HEK293 (cell line): ENCODE data around the gene BHLHE41.
A peak's percentile ranks its signal among the peaks of the same experiment; 100 is the strongest.

ENCODE experiments used
- BCL11A ChIP-seq: fragments of 450-650 bp; formaldehyde crosslinking; IDR thresholded peaks from 2 replicates; pipeline ENCODE4 v1.5.1; 2016; ENCODE audit warnings: low read depth, missing biosample characterization, missing genetic modification characterization
- HOXC10 ChIP-seq: sonication (generic); formaldehyde crosslinking; IDR thresholded peaks from 2 replicates; pipeline ENCODE4 v1.8.1; 2023; ENCODE audit warnings: mild to moderate bottlenecking, missing genetic modification reagents
- HOXD13 ChIP-seq: sonication (generic); formaldehyde crosslinking; IDR thresholded peaks from 2 replicates; pipeline ENCODE4 v1.8.0; 2022; ENCODE audit warnings: missing genetic modification reagents, borderline replicate concordance
- MEIS1 ChIP-seq: sonication (generic); formaldehyde crosslinking; IDR thresholded peaks from 2 replicates; pipeline ENCODE4 v1.8.1; 2022; ENCODE audit warnings: missing genetic modification reagents, mild to moderate bottlenecking, borderline replicate concordance
- MZF1 ChIP-seq: fragments of 450-650 bp; formaldehyde crosslinking; IDR thresholded peaks from 2 replicates; pipeline ENCODE4 v1.5.1; 2017; ENCODE audit warnings: missing biosample characterization, missing genetic modification characterization, borderline replicate concordance
- OSR2 ChIP-seq: fragments of 450-650 bp; formaldehyde crosslinking; IDR thresholded peaks from 2 replicates; pipeline ENCODE4 v1.5.1; 2016; ENCODE audit warnings: missing biosample characterization, missing genetic modification characterization
- ZBTB20 ChIP-seq: fragments of 450-650 bp; formaldehyde crosslinking; IDR thresholded peaks from 2 replicates; pipeline ENCODE4 v1.5.1; 2016; ENCODE audit warnings: missing biosample characterization, missing genetic modification characterization
- ZNF140 ChIP-seq: fragments of 450-650 bp; formaldehyde crosslinking; IDR thresholded peaks from 2 replicates; pipeline ENCODE4 v1.5.1; 2016; ENCODE audit warnings: missing biosample characterization, missing genetic modification characterization
- ZNF221 ChIP-seq: fragments of 450-650 bp; formaldehyde crosslinking; IDR thresholded peaks from 2 replicates; pipeline ENCODE4 v1.5.1; 2017; ENCODE audit warnings: missing biosample characterization, missing genetic modification characterization, borderline replicate concordance
- ZNF248 ChIP-seq: fragments of 450-650 bp; formaldehyde crosslinking; IDR thresholded peaks from 2 replicates; pipeline ENCODE4 v1.5.1; 2017; ENCODE audit warnings: missing biosample characterization, missing genetic modification characterization
- ZNF266 ChIP-seq: fragments of 450-650 bp; formaldehyde crosslinking; IDR thresholded peaks from 2 replicates; pipeline ENCODE4 v1.5.1; 2016; ENCODE audit warnings: missing biosample characterization, missing genetic modification characterization, low read depth
- ZNF302 ChIP-seq: fragments of 450-650 bp; formaldehyde crosslinking; IDR thresholded peaks from 2 replicates; pipeline ENCODE4 v1.5.1; 2016; ENCODE audit warnings: missing biosample characterization, missing genetic modification characterization, low read depth
- ZNF311 ChIP-seq: fragments of 450-650 bp; formaldehyde crosslinking; IDR thresholded peaks from 2 replicates; pipeline ENCODE4 v1.5.1; 2017; ENCODE audit warnings: missing biosample characterization, missing genetic modification characterization, borderline replicate concordance
- ZNF416 ChIP-seq: fragments of 450-650 bp; formaldehyde crosslinking; IDR thresholded peaks from 2 replicates; pipeline ENCODE4 v1.5.1; 2016; ENCODE audit warnings: missing biosample characterization, missing genetic modification characterization
- ZNF501 ChIP-seq: fragments of 450-650 bp; formaldehyde crosslinking; IDR thresholded peaks from 2 replicates; pipeline ENCODE4 v1.5.1; 2016; ENCODE audit warnings: missing biosample characterization, missing genetic modification characterization
- ZNF596 ChIP-seq: fragments of 450-650 bp; IDR thresholded peaks from 2 replicates; pipeline ENCODE4 v1.5.0; 2018; ENCODE audit warnings: missing biosample characterization, mild to moderate bottlenecking, missing genetic modification characterization, moderate library complexity
- ZNF623 ChIP-seq: fragments of 450-650 bp; formaldehyde crosslinking; IDR thresholded peaks from 2 replicates; pipeline ENCODE4 v1.5.1; 2016; ENCODE audit warnings: missing biosample characterization, missing genetic modification characterization
- ZNF670 ChIP-seq: fragments of 450-650 bp; formaldehyde crosslinking; IDR thresholded peaks from 2 replicates; pipeline ENCODE4 v1.5.1; 2016; ENCODE audit warnings: missing biosample characterization, missing genetic modification characterization, low read depth
- ZNF701 ChIP-seq: fragments of 450-650 bp; formaldehyde crosslinking; IDR thresholded peaks from 2 replicates; pipeline ENCODE4 v1.5.1; 2016; ENCODE audit warnings: missing biosample characterization, missing genetic modification characterization
- ZNF843 ChIP-seq: fragments of 450-650 bp; formaldehyde crosslinking; IDR thresholded peaks from 2 replicates; pipeline ENCODE4 v1.5.1; 2016; ENCODE audit warnings: missing biosample characterization, missing genetic modification characterization
- ZSCAN16 ChIP-seq: fragments of 450-650 bp; formaldehyde crosslinking; IDR thresholded peaks from 2 replicates; pipeline ENCODE4 v1.5.1; 2016; ENCODE audit warnings: missing biosample characterization, missing genetic modification characterization
- ZSCAN30 ChIP-seq: fragments of 450-650 bp; IDR thresholded peaks from 2 replicates; pipeline ENCODE4 v1.5.1; 2018; ENCODE audit warnings: missing biosample characterization, mild to moderate bottlenecking, missing genetic modification characterization, moderate library complexity
- TF ChIP-seq, protein P1 (sequence below): fragments of 450-650 bp; IDR thresholded peaks from 2 replicates; pipeline ENCODE4 v1.5.1; 2018; ENCODE audit warnings: missing biosample characterization, missing genetic modification characterization
- TF ChIP-seq, protein P2 (sequence below): fragments of 450-650 bp; formaldehyde crosslinking; IDR thresholded peaks from 2 replicates; pipeline ENCODE4 v1.5.1; 2016; ENCODE audit warnings: missing biosample characterization, missing genetic modification characterization
- TF ChIP-seq, protein P3 (sequence below): fragments of 450-650 bp; formaldehyde crosslinking; IDR thresholded peaks from 2 replicates; pipeline ENCODE4 v1.5.1; 2016; ENCODE audit warnings: missing biosample characterization, missing genetic modification characterization, borderline replicate concordance
- TF ChIP-seq, protein P4 (sequence below): fragments of 450-650 bp; formaldehyde crosslinking; IDR thresholded peaks from 2 replicates; pipeline ENCODE4 v1.5.1; 2016; ENCODE audit warnings: missing biosample characterization, missing genetic modification characterization
- TF ChIP-seq, protein P5 (sequence below): fragments of 450-650 bp; formaldehyde crosslinking; IDR thresholded peaks from 2 replicates; pipeline ENCODE4 v1.5.1; 2016; ENCODE audit warnings: missing biosample characterization, missing genetic modification characterization

Gene BHLHE41

DNA sequence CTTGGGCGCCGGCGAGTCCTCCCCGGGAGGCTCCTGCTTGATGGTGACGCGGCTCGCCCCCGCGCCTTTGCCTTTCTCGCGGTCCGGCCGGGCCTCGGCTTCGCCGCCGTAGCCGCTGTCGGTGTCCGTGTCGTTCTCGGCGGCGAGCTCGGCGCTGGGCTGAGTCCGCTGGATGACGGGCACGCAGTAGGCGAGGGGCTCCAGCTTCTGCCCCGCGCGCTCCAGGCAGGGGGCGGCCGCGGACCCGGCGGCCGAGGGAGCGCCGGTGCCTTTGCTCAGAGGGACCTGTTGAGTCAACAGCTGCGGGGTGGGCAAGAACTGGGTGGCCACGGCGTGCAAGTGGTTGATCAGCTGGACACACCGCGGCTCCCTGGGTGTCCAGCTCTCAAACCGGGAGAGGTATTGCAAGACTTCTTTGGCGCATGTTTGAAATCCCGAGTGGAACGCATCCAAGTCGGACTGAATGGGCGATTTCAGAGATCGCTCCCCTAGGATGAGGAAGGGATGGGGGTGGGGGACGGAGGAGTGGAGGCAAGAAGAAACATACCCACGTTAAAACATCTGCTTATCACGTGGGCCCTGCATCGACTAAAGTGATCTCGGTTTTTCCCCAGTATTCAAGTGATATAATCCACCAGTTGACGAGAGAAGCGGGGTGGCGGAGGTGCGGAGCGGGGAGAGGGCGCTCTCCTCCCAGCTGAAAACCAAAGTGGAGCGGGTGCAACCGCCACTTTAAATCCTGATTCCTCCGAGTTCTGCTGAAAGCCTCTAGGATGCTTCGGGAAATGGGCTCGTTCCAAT, 2.0 kb downstream of the BHLHE41 start (continued):
- TF ChIP-seq ZNF140 (tag by site-specific recombination) (no peak), MEIS1 (CRISPR knock-in tag) (peak; percentile 32; the same call in 1 of the 2 replicates), ZNF416 (tag by site-specific recombination) (no peak), HOXD13 (no peak), BCL11A (tag by site-specific recombination) (no peak), ZNF266 (tag by site-specific recombination) (no peak), ZSCAN16 (tag by site-specific recombination) (no peak), ZNF248 (tag by site-specific recombination) (no peak), ZNF311 (no peak), ZNF623 (no peak), ZSCAN30 (tag by site-specific recombination) (peak; percentile 7; the same call in 1 of the 2 replicates), ZNF302 (tag by site-specific recombination) (no peak), ZBTB20 (tag by site-specific recombination) (peak; percentile 93), ZNF221 (tag by site-specific recombination) (no peak), ZNF596 (no peak), MZF1 (tag by site-specific recombination) (no peak), OSR2 (tag by site-specific recombination) (no peak), ZNF501 (tag by site-specific recombination) (peak; percentile 27; the same call in 1 of the 2 replicates), HOXC10 (CRISPR knock-in tag) (no peak), ZNF701 (tag by site-specific recombination) (no peak), ZNF670 (tag by site-specific recombination) (no peak), ZNF843 (tag by site-specific recombination) (no peak)
- TF ChIP-seq, protein P1, sequence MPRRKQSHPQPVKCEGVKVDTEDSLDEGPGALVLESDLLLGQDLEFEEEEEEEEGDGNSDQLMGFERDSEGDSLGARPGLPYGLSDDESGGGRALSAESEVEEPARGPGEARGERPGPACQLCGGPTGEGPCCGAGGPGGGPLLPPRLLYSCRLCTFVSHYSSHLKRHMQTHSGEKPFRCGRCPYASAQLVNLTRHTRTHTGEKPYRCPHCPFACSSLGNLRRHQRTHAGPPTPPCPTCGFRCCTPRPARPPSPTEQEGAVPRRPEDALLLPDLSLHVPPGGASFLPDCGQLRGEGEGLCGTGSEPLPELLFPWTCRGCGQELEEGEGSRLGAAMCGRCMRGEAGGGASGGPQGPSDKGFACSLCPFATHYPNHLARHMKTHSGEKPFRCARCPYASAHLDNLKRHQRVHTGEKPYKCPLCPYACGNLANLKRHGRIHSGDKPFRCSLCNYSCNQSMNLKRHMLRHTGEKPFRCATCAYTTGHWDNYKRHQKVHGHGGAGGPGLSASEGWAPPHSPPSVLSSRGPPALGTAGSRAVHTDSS (tag by site-specific recombination), result no peak
- TF ChIP-seq, protein P2, sequence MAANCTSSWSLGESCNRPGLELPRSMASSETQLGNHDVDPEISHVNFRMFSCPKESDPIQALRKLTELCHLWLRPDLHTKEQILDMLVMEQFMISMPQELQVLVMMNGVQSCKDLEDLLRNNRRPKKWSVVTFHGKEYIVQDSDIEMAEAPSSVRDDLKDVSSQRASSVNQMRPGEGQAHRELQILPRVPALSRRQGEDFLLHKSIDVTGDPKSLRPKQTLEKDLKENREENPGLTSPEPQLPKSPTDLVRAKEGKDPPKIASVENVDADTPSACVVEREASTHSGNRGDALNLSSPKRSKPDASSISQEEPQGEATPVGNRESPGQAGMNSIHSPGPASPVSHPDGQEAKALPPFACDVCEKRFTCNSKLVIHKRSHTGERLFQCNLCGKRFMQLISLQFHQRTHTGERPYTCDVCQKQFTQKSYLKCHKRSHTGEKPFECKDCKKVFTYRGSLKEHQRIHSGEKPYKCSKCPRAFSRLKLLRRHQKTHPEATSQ, result no peak
- TF ChIP-seq, protein P3, sequence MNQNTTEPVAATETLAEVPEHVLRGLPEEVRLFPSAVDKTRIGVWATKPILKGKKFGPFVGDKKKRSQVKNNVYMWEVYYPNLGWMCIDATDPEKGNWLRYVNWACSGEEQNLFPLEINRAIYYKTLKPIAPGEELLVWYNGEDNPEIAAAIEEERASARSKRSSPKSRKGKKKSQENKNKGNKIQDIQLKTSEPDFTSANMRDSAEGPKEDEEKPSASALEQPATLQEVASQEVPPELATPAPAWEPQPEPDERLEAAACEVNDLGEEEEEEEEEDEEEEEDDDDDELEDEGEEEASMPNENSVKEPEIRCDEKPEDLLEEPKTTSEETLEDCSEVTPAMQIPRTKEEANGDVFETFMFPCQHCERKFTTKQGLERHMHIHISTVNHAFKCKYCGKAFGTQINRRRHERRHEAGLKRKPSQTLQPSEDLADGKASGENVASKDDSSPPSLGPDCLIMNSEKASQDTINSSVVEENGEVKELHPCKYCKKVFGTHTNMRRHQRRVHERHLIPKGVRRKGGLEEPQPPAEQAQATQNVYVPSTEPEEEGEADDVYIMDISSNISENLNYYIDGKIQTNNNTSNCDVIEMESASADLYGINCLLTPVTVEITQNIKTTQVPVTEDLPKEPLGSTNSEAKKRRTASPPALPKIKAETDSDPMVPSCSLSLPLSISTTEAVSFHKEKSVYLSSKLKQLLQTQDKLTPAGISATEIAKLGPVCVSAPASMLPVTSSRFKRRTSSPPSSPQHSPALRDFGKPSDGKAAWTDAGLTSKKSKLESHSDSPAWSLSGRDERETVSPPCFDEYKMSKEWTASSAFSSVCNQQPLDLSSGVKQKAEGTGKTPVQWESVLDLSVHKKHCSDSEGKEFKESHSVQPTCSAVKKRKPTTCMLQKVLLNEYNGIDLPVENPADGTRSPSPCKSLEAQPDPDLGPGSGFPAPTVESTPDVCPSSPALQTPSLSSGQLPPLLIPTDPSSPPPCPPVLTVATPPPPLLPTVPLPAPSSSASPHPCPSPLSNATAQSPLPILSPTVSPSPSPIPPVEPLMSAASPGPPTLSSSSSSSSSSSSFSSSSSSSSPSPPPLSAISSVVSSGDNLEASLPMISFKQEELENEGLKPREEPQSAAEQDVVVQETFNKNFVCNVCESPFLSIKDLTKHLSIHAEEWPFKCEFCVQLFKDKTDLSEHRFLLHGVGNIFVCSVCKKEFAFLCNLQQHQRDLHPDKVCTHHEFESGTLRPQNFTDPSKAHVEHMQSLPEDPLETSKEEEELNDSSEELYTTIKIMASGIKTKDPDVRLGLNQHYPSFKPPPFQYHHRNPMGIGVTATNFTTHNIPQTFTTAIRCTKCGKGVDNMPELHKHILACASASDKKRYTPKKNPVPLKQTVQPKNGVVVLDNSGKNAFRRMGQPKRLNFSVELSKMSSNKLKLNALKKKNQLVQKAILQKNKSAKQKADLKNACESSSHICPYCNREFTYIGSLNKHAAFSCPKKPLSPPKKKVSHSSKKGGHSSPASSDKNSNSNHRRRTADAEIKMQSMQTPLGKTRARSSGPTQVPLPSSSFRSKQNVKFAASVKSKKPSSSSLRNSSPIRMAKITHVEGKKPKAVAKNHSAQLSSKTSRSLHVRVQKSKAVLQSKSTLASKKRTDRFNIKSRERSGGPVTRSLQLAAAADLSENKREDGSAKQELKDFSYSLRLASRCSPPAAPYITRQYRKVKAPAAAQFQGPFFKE (tag by site-specific recombination), result no peak; the same call in 1 of the 2 replicates
- TF ChIP-seq, protein P4, sequence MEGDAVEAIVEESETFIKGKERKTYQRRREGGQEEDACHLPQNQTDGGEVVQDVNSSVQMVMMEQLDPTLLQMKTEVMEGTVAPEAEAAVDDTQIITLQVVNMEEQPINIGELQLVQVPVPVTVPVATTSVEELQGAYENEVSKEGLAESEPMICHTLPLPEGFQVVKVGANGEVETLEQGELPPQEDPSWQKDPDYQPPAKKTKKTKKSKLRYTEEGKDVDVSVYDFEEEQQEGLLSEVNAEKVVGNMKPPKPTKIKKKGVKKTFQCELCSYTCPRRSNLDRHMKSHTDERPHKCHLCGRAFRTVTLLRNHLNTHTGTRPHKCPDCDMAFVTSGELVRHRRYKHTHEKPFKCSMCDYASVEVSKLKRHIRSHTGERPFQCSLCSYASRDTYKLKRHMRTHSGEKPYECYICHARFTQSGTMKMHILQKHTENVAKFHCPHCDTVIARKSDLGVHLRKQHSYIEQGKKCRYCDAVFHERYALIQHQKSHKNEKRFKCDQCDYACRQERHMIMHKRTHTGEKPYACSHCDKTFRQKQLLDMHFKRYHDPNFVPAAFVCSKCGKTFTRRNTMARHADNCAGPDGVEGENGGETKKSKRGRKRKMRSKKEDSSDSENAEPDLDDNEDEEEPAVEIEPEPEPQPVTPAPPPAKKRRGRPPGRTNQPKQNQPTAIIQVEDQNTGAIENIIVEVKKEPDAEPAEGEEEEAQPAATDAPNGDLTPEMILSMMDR, result peak; percentile 63
- TF ChIP-seq, protein P5, sequence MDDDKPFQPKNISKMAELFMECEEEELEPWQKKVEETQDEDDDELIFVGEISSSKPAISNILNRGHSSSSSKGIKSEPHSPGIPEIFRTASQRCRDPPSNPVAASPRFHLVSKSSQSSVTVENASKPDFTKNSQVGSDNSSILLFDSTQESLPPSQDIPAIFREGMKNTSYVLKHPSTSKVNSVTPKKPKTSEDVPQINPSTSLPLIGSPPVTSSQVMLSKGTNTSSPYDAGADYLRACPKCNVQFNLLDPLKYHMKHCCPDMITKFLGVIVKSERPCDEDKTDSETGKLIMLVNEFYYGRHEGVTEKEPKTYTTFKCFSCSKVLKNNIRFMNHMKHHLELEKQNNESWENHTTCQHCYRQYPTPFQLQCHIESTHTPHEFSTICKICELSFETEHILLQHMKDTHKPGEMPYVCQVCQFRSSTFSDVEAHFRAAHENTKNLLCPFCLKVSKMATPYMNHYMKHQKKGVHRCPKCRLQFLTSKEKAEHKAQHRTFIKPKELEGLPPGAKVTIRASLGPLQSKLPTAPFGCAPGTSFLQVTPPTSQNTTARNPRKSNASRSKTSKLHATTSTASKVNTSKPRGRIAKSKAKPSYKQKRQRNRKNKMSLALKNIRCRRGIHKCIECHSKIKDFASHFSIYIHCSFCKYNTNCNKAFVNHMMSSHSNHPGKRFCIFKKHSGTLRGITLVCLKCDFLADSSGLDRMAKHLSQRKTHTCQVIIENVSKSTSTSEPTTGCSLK (tag by site-specific recombination), result no peak
